Measurements from ENCODE around the gene LSMEM2.
A peak's percentile ranks its signal among the peaks of the same experiment; 100 is the strongest.
"Not testable (repeated sequence)": the region's sequence is repeated elsewhere in the genome, so short reads cannot be mapped to it uniquely, and the experiment has no call there.

Gene LSMEM2

GRCh38 chr3:50278123-50278879, 586 bp upstream of the LSMEM2 start:
- DNase-seq (ENCODE audit: low spot score) = no peak

- no peak for DNase-seq (ENCODE audit: low spot score)
Measured at GRCh38 chr3:50279255-50280016, 549 bp downstream of the LSMEM2 start.

- DNase-seq (ENCODE audit: low spot score) = not testable (repeated sequence)
Measured at GRCh38 chr3:50284121-50284520, 5.2 kb downstream of the LSMEM2 start.

GRCh38 chr3:50286322-50287227, 7.7 kb downstream of the LSMEM2 start:
- no peak for DNase-seq (ENCODE audit: low spot score)

- no peak for DNase-seq (ENCODE audit: low spot score)
Measured at GRCh38 chr3:50287262-50287661, 8.4 kb downstream of the LSMEM2 start.

- DNase-seq (ENCODE audit: low spot score) = no peak
Measured at GRCh38 chr3:50288387-50289007, 9.6 kb downstream of the LSMEM2 start.

GRCh38 chr3:50289130-50289529, 10.2 kb downstream of the LSMEM2 start:
- DNase-seq (ENCODE audit: low spot score) = no peak

- no peak for DNase-seq (ENCODE audit: low spot score)
Measured at GRCh38 chr3:50290161-50290641, 11.3 kb downstream of the LSMEM2 start.

- peak; percentile 94 for DNase-seq (ENCODE audit: low spot score)
Measured at GRCh38 chr3:50292159-50293078, 13.5 kb downstream of the LSMEM2 start, which contains the start of gene IFRD2. Gene IFRD2, minus strand, starts transcription at chr3:50292429. Its CDS starts 155 bp downstream, at chr3:50292274.

GRCh38 chr3:50293079-50293801, 14.4 kb downstream of the LSMEM2 start:
- no peak for DNase-seq (ENCODE audit: low spot score)

- no peak for DNase-seq (ENCODE audit: low spot score)
Measured at GRCh38 chr3:50294089-50294488, 15.2 kb downstream of the LSMEM2 start.

GRCh38 chr3:50294492-50295403, 15.9 kb downstream of the LSMEM2 start:
- DNase-seq (ENCODE audit: low spot score) = no peak

- DNase-seq (ENCODE audit: low spot score) = no peak
Measured at GRCh38 chr3:50295553-50296431, 16.9 kb downstream of the LSMEM2 start.

GRCh38 chr3:50296721-50297383, 18.0 kb downstream of the LSMEM2 start:
- no peak for DNase-seq (ENCODE audit: low spot score)

GRCh38 chr3:50297384-50297775, 18.5 kb downstream of the LSMEM2 start:
- no peak for DNase-seq (ENCODE audit: low spot score)

- no peak for DNase-seq (ENCODE audit: low spot score)
Measured at GRCh38 chr3:50297896-50298725, 19.2 kb downstream of the LSMEM2 start.

Data from kidney capillary endothelial cell (primary cell).